Measurements from ENCODE around the gene GPC3.
A peak's percentile ranks its signal among the peaks of the same experiment; 100 is the strongest.

GPC3 gene

DNA sequence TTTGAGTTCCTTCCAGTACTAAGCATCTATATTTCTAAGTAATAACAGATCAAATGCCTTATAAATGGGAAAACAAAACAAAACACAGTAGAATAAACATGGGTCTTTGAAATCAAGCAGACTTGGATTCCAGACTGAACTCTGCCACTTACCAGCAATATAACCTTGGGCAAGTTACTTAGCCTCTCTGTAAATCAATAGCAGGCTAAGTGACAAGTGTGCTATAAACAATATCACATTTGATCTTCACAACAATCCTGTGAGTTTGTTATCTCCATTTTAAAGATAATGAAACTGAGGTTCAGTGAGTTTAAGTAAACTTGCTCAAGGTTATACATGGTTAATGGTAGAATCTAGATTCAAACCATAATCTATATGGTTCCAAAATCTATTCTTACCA, 165.8 kb downstream of the GPC3 start:
- no peak for DNase-seq (ENCODE audit: extremely low spot score)
- TF ChIP-seq, protein P1, sequence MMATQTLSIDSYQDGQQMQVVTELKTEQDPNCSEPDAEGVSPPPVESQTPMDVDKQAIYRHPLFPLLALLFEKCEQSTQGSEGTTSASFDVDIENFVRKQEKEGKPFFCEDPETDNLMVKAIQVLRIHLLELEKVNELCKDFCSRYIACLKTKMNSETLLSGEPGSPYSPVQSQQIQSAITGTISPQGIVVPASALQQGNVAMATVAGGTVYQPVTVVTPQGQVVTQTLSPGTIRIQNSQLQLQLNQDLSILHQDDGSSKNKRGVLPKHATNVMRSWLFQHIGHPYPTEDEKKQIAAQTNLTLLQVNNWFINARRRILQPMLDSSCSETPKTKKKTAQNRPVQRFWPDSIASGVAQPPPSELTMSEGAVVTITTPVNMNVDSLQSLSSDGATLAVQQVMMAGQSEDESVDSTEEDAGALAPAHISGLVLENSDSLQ (IDR thresholded peaks at IDR 0.05), result peak; percentile 46; the same call in 1 of the 2 replicates
- TF ChIP-seq FOXM1 (IDR thresholded peaks at IDR 0.05; ENCODE audit: borderline replicate concordance), result no peak
- ChIA-PET POLR2A (no interaction called here), CTCF (interaction anchor here (0.8 kb wide), 1 partner anchor 26 kb away, joined by 3 read pairs; no protein-coding TSS in a partner anchor)

DNA sequence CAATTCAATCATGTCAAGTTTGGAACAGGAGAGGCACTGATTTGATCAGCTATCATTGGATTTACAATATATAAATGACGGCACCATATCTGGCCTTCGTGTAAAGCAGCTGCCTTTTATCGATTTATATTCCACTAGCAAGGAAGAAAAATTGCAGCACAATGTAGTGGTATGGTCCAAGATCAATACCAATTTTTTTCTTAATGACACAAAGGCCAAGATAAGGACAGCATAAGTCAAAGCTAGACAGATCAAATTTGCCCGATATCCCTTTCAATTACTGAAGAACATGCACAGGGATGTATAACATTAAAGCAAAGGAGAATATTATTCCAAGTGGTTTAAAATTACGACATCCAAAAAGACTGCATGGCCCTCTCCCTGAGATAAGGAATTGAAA, 167.4 kb downstream of the GPC3 start:
- no peak for DNase-seq (ENCODE audit: extremely low spot score)
- POLR2A ChIA-PET, result no interaction called here
- TF ChIP-seq, protein P1 (IDR thresholded peaks at IDR 0.05), result no peak
- CTCF ChIA-PET, result interaction anchor here (0.6 to 1.0 kb wide), 2 partner anchors 26 to 92 kb away, joined by 3 read pairs; no protein-coding TSS in a partner anchor

DNA sequence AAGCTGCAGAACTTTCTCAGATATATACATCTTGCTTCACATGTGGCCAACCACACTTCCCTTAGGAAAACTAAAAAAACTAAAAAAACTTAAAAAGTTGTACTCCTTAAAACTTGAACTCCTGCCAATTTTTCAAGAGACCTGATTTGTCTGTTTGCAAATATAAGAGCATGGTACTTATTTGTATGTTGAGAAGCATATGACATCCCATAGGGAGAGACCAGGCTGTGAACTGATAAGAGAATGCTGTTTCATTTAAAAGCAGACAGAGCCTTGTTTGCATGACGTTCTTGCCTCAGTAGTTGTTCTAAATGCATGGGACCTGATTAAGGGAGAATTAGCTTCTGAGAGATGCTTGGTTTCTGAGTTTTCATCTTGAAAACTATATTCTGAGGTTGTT, 169.9 kb downstream of the GPC3 start:
- POLR2A ChIA-PET, result no interaction called here
- DNase-seq (ENCODE audit: extremely low spot score), result no peak
- no peak for TF ChIP-seq TARDBP (IDR thresholded peaks at IDR 0.05)
- CTCF ChIA-PET, result no interaction called here

DNA sequence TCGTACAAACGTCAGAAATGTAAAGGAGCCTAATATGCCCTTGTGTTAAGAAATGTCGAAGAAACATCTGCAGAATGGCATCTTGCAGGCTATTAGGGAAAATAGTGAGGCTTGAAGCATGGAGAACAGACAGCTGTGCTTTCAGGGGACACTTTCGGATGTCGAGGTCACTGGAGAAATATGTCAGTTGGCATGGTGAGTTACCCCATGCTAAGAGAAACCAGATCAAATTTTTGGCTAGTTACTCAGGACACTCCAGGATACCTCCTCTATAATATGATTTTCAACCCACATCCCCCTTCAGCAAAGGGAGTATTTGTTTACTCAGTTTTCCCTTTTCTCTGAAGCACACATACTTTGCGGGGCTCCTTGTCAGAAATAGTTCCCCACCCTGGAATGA, 171.4 kb downstream of the GPC3 start:
- TF ChIP-seq L3MBTL2 (conservative IDR thresholded peaks at IDR 0.05), result no peak
- no peak for TF ChIP-seq CTBP1 (IDR thresholded peaks at IDR 0.05; ENCODE audit: borderline replicate concordance)
- TF ChIP-seq FOXK2 (IDR thresholded peaks at IDR 0.05), result no peak
- no peak for TF ChIP-seq ZNF384 (IDR thresholded peaks at IDR 0.05)
- no peak for TF ChIP-seq HDGF (IDR thresholded peaks at IDR 0.05; ENCODE audit: borderline replicate concordance)
- TF ChIP-seq NFRKB (IDR thresholded peaks at IDR 0.05), result no peak
- TF ChIP-seq LEF1 (IDR thresholded peaks at IDR 0.05; ENCODE audit: borderline replicate concordance), result no peak
- TF ChIP-seq SP1 (IDR thresholded peaks at IDR 0.05), result no peak
- TF ChIP-seq BHLHE40 (IDR thresholded peaks at IDR 0.05; ENCODE audit: borderline replicate concordance), result no peak
- TF ChIP-seq, protein P1 (IDR thresholded peaks at IDR 0.05), result no peak
- TF ChIP-seq ELF4 (IDR thresholded peaks at IDR 0.05), result no peak
- no peak for TF ChIP-seq ARNT (IDR thresholded peaks at IDR 0.05)
- no peak for TF ChIP-seq FOXM1 (IDR thresholded peaks at IDR 0.05; ENCODE audit: borderline replicate concordance)
- no peak for TF ChIP-seq TARDBP (IDR thresholded peaks at IDR 0.05)
- no peak for TF ChIP-seq FOXA1 (IDR thresholded peaks at IDR 0.05)
- TF ChIP-seq SUZ12 (IDR thresholded peaks at IDR 0.05), result no peak
- ChIA-PET CTCF (interaction anchor here (2.4 kb wide), 1 partner anchor 21 kb away, joined by 12 read pairs; no protein-coding TSS in a partner anchor), POLR2A (no interaction called here)
- DNase-seq (ENCODE audit: extremely low spot score), result no peak

DNA sequence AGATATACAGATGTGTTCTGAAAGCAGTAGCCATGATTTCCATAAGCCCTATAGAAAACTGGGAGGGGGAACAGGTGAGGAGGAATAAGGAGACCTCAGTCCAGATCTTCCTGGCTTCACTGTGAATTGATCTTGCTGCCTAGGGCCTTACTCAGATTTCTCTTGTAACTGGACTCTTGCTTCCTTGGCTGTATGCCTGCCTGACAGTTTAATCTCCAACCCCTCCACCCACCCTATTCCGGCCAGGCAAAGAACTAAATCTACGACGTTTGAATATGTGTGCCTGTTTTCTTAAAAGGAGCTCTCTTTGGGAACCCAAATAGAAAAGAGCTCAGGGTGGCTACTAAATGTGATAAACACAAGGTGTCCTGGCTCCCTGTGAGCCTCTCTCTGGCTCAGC, 173.0 kb downstream of the GPC3 start:
- POLR2A ChIA-PET, result no interaction called here
- DNase-seq (ENCODE audit: extremely low spot score), result no peak
- no peak for TF ChIP-seq NFRKB (IDR thresholded peaks at IDR 0.05)
- no peak for TF ChIP-seq FOXK2 (IDR thresholded peaks at IDR 0.05)
- TF ChIP-seq BHLHE40 (IDR thresholded peaks at IDR 0.05; ENCODE audit: borderline replicate concordance), result no peak
- no peak for TF ChIP-seq L3MBTL2 (conservative IDR thresholded peaks at IDR 0.05)
- TF ChIP-seq SP1 (IDR thresholded peaks at IDR 0.05), result no peak
- no peak for TF ChIP-seq FOXM1 (IDR thresholded peaks at IDR 0.05; ENCODE audit: borderline replicate concordance)
- TF ChIP-seq CTBP1 (IDR thresholded peaks at IDR 0.05; ENCODE audit: borderline replicate concordance), result no peak
- TF ChIP-seq FOXA1 (IDR thresholded peaks at IDR 0.05), result no peak
- TF ChIP-seq, protein P1 (IDR thresholded peaks at IDR 0.05), result no peak
- no peak for TF ChIP-seq ELF4 (IDR thresholded peaks at IDR 0.05)
- TF ChIP-seq HDGF (IDR thresholded peaks at IDR 0.05; ENCODE audit: borderline replicate concordance), result no peak
- TF ChIP-seq ZNF384 (IDR thresholded peaks at IDR 0.05), result no peak
- no peak for TF ChIP-seq SUZ12 (IDR thresholded peaks at IDR 0.05)
- no peak for TF ChIP-seq LEF1 (IDR thresholded peaks at IDR 0.05; ENCODE audit: borderline replicate concordance)
- TF ChIP-seq TARDBP (IDR thresholded peaks at IDR 0.05), result no peak
- TF ChIP-seq ARNT (IDR thresholded peaks at IDR 0.05), result no peak
- CTCF ChIA-PET, result interaction anchor here (2.4 kb wide), 1 partner anchor 19 kb away, joined by 12 read pairs; no protein-coding TSS in a partner anchor

GRCh38 chrX:133810925-133811324, 174.5 kb downstream of the GPC3 start:
- CTCF ChIA-PET, result no interaction called here
- POLR2A ChIA-PET, result no interaction called here
- no peak for DNase-seq (ENCODE audit: extremely low spot score)
- TF ChIP-seq, protein P1 (IDR thresholded peaks at IDR 0.05), result no peak
- TF ChIP-seq NFRKB (IDR thresholded peaks at IDR 0.05) (no peak), SUZ12 (IDR thresholded peaks at IDR 0.05) (no peak), SP1 (IDR thresholded peaks at IDR 0.05) (no peak), BHLHE40 (IDR thresholded peaks at IDR 0.05; ENCODE audit: borderline replicate concordance) (no peak), ELF4 (IDR thresholded peaks at IDR 0.05) (no peak), TARDBP (IDR thresholded peaks at IDR 0.05) (no peak), L3MBTL2 (conservative IDR thresholded peaks at IDR 0.05) (no peak), ARNT (IDR thresholded peaks at IDR 0.05) (no peak), FOXM1 (IDR thresholded peaks at IDR 0.05; ENCODE audit: borderline replicate concordance) (no peak), LEF1 (IDR thresholded peaks at IDR 0.05; ENCODE audit: borderline replicate concordance) (no peak), ZNF384 (IDR thresholded peaks at IDR 0.05) (no peak), CTBP1 (IDR thresholded peaks at IDR 0.05; ENCODE audit: borderline replicate concordance) (no peak), FOXK2 (IDR thresholded peaks at IDR 0.05) (no peak), HDGF (IDR thresholded peaks at IDR 0.05; ENCODE audit: borderline replicate concordance) (no peak)

Measured in HEK293T (cell line).